Measurements from ENCODE around the gene MRPL19. TPM values are rescaled to one million over a fixed set of nuclear protein-coding genes. Genes with fewer than 3 reads are reported as not detected.

Gene MRPL19
- total RNA-seq, 4 donors from 2014 or later = 24.7 to 39.0 (median 32.9) TPM

DNA sequence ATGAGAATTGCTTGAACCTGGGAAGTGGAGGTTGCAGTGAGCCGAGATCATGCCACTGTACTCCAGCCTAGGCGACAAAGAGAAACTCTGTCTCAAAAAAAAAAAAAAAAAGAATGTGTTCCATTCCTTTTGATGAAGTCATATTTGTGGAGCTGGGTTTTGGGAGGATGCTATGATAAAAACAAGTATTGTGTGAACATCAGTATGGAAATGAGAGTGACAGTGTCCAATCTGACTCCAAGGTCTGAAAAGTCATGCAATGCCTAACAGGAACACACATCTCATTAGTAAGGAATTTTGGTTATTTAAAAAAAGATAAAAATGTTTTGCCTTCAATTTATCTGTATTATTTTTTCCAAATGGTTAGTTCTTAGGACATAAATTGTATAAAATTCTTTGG, 52.3 kb downstream of the MRPL19 start:
- no peak overlapping the region for H3K4me3 ChIP-seq (ENCODE audit: low read depth, poor library complexity, severe bottlenecking)
- TF ChIP-seq, protein P1, sequence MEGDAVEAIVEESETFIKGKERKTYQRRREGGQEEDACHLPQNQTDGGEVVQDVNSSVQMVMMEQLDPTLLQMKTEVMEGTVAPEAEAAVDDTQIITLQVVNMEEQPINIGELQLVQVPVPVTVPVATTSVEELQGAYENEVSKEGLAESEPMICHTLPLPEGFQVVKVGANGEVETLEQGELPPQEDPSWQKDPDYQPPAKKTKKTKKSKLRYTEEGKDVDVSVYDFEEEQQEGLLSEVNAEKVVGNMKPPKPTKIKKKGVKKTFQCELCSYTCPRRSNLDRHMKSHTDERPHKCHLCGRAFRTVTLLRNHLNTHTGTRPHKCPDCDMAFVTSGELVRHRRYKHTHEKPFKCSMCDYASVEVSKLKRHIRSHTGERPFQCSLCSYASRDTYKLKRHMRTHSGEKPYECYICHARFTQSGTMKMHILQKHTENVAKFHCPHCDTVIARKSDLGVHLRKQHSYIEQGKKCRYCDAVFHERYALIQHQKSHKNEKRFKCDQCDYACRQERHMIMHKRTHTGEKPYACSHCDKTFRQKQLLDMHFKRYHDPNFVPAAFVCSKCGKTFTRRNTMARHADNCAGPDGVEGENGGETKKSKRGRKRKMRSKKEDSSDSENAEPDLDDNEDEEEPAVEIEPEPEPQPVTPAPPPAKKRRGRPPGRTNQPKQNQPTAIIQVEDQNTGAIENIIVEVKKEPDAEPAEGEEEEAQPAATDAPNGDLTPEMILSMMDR (IDR thresholded peaks at IDR 0.05) = no peak
- TF ChIP-seq POLR2A (IDR thresholded peaks at IDR 0.05) = no peak
- no peak for DNase-seq (ENCODE audit: low spot score in 2 of 2)
- 71 to 91% methylated on average over 2 of the region's 2 CpGs for whole genome bisulfite sequencing, 2 donors
- intact Hi-C loops (cut with DNase I; ENCODE audit: low total_unique reads) = no loop called here

DNA sequence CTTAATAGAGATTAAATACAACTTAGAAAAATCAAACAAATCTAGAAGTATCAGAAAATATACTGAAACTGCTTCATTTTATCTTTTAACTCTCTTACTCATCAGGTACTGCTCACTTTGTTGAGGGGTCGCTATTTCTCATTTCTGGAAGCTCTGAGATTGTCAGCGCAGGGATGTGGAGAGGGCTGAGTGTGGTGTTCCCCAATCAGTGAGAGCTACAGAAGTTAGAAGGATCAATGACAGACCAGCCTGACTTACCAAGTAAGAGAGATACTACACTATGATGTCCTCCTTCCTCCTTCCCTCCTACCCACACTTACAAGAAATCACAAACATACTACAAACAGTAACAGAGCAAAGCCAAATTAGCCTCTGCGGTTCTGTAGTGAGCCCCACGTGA, 56.0 kb downstream of the MRPL19 start:
- DNase-seq (ENCODE audit: low spot score in 2 of 2) = no peak
- no peak overlapping the region for H3K4me3 ChIP-seq (ENCODE audit: low read depth, poor library complexity, severe bottlenecking)
- WGBS, 2 donors = 93 to 97% methylated on average over 4 of the region's 4 CpGs
- TF ChIP-seq, protein P1 (IDR thresholded peaks at IDR 0.05) = no peak
- TF ChIP-seq POLR2A (IDR thresholded peaks at IDR 0.05) = no peak
- intact Hi-C loops (cut with DNase I; ENCODE audit: low total_unique reads) = no loop called here

DNA sequence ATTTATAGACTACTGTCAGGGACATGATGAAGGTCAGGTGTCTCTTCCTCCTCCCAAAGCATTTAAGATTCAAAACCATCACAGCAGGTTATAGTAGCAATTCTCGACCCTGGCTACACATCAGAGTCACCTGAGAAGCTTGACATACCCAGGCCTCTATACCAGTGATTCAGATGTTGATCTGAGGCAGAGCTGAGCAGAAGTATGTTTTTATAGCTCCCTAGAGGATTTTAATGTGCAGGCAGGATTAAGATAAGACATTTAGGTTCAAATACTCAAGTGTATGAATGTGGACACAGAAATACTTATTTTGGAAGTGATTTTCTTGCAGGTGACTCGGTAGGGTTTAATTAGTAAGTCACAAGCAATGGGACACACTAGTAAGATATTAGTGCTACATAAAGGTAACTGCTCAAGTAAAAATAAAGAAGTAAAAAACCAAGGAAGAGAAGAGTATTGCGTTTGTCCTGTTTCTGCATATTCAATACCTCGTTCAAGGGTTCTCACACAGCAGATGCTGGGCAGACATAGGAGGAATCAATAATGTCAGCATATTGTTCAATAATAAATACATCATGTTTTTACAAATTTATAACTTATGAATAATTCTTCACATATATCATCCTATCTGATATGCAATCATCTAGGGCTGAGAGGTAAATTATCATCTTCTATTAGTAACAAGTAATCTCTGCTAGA, 57.2 kb downstream of the MRPL19 start:
- 85 to 87% methylated on average over 4 of the region's 4 CpGs for WGBS, 2 donors
- intact Hi-C loops (cut with DNase I; ENCODE audit: low total_unique reads) = no loop called here
- no peak for TF ChIP-seq POLR2A (IDR thresholded peaks at IDR 0.05)
- TF ChIP-seq, protein P1 (IDR thresholded peaks at IDR 0.05) = no peak
- no peak for DNase-seq (ENCODE audit: low spot score in 2 of 2)
- no peak overlapping the region for H3K4me3 ChIP-seq (ENCODE audit: low read depth, poor library complexity, severe bottlenecking)

DNA sequence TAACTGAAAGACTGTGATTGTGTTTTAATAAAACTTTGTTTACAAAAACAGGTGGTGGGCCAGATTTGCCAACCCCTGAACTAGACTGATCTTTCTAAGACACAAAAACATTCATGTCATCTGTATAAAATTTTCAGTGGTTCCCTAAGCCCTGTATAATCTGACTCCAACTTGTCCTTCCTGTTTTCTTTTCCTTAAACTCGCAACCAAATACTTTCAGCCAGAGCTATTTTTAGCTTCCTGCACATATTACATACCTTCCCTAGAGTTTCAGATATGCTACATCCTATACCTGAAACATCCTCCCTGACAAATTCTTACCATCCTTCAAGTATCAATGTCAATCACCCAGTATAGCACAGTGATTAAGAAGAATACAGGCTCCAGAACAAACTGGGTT, 59.3 kb downstream of the MRPL19 start:
- no peak for TF ChIP-seq POLR2A (IDR thresholded peaks at IDR 0.05)
- TF ChIP-seq, protein P1 (IDR thresholded peaks at IDR 0.05) = no peak
- DNase-seq (ENCODE audit: low spot score in 2 of 2) = no peak
- H3K4me3 ChIP-seq (ENCODE audit: low read depth, poor library complexity, severe bottlenecking) = no peak overlapping the region
- intact Hi-C loops (cut with DNase I; ENCODE audit: low total_unique reads) = no loop called here
- 22 to 35% methylated on average over 1 of the region's 1 CpG for WGBS, 2 donors

DNA sequence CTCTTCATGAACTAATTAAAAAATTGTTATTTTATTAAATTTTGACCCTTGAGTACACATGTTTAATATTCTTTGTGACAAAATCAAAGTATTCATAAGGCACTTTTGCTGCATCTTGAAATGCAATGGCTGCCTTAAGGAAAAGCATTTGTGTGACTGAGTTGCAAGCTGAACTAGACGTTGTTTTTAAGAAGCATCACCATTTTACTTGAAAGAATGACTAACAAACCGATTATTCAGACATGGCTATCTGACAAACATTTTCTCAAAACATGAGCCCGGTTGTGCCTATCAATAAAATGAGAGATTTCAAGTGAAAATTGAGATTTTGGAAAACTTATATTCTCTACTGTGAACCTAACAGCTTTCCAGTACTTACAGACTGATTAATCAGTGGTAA, 61.3 kb downstream of the MRPL19 start:
- no peak for DNase-seq (ENCODE audit: low spot score in 2 of 2)
- intact Hi-C loops (cut with DNase I; ENCODE audit: low total_unique reads) = no loop called here
- H3K4me3 ChIP-seq (ENCODE audit: low read depth, poor library complexity, severe bottlenecking) = no peak overlapping the region
- TF ChIP-seq POLR2A (IDR thresholded peaks at IDR 0.05) = no peak
- TF ChIP-seq, protein P1 (IDR thresholded peaks at IDR 0.05) = no peak
- 60 to 63% methylated on average over 3 of the region's 3 CpGs for WGBS, 2 donors

DNA sequence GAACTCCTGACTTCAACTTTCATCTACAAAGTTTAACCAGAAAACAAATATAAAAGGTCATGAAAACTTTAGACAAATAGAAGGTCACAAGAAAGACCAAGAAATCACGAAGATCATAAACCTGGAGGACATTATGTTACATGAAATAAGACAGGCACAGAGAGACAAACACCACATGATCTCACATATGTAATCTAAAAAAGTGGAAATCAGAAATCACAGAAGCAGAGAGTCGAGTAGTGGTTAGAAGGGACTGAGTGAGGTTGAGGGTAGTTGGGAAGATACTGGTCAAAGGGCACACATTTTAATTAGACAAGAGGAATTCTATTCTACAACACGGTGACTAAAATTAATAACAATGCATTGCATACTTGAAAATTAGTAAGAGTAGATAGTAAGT, 62.7 kb downstream of the MRPL19 start:
- no peak overlapping the region for H3K4me3 ChIP-seq (ENCODE audit: low read depth, poor library complexity, severe bottlenecking)
- no peak for DNase-seq (ENCODE audit: low spot score in 2 of 2)
- TF ChIP-seq, protein P1 (IDR thresholded peaks at IDR 0.05) = no peak
- intact Hi-C loops (cut with DNase I; ENCODE audit: low total_unique reads) = no loop called here
- 41 to 48% methylated on average over 3 of the region's 3 CpGs for WGBS, 2 donors

Data from lower leg skin (tissue), 4 donors.